Measurements from ENCODE around the gene ID2. TPM values are rescaled to one million over a fixed set of nuclear protein-coding genes. Genes with fewer than 3 reads are reported as not detected.

The ID2 gene
- total RNA-seq, 1 experiment from 2014 or later, result 112 TPM

DNA sequence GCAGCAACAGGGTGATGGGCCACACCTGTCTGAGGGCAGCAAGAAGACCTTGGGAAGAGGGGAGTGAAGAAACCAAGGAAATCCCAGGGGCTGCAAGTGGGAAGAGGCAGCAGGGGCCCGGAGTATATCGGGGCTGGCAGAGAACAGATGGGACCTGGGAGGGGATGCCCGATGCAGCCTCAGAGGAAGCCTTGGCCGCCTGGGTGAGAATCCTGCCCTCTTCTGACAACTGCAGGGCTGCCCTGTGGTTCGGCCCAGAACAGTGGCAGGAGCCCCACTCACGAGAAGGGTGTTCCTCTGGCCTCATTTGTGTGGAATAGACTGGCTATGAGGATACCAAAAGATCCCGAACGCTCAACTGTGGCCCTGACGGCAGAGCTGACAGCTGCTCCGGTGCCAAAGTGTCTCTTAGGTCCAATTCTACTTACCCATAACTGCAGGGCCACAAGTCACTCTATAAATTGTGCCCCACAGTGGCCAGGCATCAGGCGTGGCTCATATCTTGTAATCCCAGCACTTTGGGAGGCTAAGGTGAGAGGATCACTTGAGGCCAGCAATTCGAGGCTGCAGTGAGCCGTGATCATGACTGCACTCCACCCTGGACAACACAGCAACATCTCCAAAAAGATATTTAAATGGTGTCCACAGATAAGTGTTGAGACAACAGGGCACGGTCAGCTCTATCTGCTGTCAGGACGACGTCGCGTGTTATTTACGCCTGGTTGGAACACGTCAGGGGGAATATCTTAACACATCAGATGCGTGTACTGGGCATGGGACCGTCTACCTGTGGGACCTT is 23.6 kb upstream of the ID2 start:
- no peaks in the 10 kb centered on the region for H3K9me3 ChIP-seq (ENCODE audit: control insufficient read depth in 1 of 2, insufficient read depth in 1 of 2, low read depth in 1 of 2, low read length in 2 of 2)
- no peaks in the 10 kb centered on the region for H3K27me3 ChIP-seq (ENCODE audit: insufficient read depth, low read length)
- no peak overlapping the region for H3K27ac ChIP-seq (ENCODE audit: low read depth, low read length)
- H2AFZ ChIP-seq (ENCODE audit: low read depth, low read length, poor library complexity, severe bottlenecking), result no peak overlapping the region
- no peak overlapping the region for H3K4me2 ChIP-seq (ENCODE audit: low read length)
- no TSS peak for BruUV-seq (replicated peaks)
- H3K9ac ChIP-seq (ENCODE audit: low read length), result no peak overlapping the region
- POLR2A ChIA-PET, result interaction anchor here (0.5 kb wide), 1 partner anchor 26 kb away, joined by 3 read pairs; no protein-coding TSS in a partner anchor
- TF ChIP-seq EZH2phosphoT487 (IDR thresholded peaks at IDR 0.05; ENCODE audit: borderline replicate concordance) (no peak), RAD21 (IDR thresholded peaks at IDR 0.05; ENCODE audit: low read depth) (no peak), ZFX (IDR thresholded peaks at IDR 0.05) (no peak), EGR1 (IDR thresholded peaks at IDR 0.05; ENCODE audit: low read depth) (no peak), ZNF274 (IDR thresholded peaks at IDR 0.05; ENCODE audit: low read depth, low read length) (no peak), JUND (IDR thresholded peaks at IDR 0.05) (no peak), ELF1 (IDR thresholded peaks at IDR 0.05; ENCODE audit: borderline replicate concordance, low read depth) (no peak), FOSL1 (IDR thresholded peaks at IDR 0.05; ENCODE audit: low read depth) (no peak), SRF (IDR thresholded peaks at IDR 0.05; ENCODE audit: low read depth) (no peak), CBX3 (IDR thresholded peaks at IDR 0.05; ENCODE audit: low read depth) (no peak)
- TF ChIP-seq, protein P1, sequence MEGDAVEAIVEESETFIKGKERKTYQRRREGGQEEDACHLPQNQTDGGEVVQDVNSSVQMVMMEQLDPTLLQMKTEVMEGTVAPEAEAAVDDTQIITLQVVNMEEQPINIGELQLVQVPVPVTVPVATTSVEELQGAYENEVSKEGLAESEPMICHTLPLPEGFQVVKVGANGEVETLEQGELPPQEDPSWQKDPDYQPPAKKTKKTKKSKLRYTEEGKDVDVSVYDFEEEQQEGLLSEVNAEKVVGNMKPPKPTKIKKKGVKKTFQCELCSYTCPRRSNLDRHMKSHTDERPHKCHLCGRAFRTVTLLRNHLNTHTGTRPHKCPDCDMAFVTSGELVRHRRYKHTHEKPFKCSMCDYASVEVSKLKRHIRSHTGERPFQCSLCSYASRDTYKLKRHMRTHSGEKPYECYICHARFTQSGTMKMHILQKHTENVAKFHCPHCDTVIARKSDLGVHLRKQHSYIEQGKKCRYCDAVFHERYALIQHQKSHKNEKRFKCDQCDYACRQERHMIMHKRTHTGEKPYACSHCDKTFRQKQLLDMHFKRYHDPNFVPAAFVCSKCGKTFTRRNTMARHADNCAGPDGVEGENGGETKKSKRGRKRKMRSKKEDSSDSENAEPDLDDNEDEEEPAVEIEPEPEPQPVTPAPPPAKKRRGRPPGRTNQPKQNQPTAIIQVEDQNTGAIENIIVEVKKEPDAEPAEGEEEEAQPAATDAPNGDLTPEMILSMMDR (IDR thresholded peaks at IDR 0.05 in 2 of 3, conservative IDR thresholded peaks at IDR 0.05 in 1 of 3; ENCODE audit: borderline replicate concordance in 1 of 3, insufficient read depth in 1 of 3, low read depth in 2 of 3, low read length in 2 of 3), result no peak
- TF ChIP-seq, protein P2, sequence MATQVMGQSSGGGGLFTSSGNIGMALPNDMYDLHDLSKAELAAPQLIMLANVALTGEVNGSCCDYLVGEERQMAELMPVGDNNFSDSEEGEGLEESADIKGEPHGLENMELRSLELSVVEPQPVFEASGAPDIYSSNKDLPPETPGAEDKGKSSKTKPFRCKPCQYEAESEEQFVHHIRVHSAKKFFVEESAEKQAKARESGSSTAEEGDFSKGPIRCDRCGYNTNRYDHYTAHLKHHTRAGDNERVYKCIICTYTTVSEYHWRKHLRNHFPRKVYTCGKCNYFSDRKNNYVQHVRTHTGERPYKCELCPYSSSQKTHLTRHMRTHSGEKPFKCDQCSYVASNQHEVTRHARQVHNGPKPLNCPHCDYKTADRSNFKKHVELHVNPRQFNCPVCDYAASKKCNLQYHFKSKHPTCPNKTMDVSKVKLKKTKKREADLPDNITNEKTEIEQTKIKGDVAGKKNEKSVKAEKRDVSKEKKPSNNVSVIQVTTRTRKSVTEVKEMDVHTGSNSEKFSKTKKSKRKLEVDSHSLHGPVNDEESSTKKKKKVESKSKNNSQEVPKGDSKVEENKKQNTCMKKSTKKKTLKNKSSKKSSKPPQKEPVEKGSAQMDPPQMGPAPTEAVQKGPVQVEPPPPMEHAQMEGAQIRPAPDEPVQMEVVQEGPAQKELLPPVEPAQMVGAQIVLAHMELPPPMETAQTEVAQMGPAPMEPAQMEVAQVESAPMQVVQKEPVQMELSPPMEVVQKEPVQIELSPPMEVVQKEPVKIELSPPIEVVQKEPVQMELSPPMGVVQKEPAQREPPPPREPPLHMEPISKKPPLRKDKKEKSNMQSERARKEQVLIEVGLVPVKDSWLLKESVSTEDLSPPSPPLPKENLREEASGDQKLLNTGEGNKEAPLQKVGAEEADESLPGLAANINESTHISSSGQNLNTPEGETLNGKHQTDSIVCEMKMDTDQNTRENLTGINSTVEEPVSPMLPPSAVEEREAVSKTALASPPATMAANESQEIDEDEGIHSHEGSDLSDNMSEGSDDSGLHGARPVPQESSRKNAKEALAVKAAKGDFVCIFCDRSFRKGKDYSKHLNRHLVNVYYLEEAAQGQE (IDR thresholded peaks at IDR 0.05; ENCODE audit: low read depth), result no peak
- TF ChIP-seq, protein P3, sequence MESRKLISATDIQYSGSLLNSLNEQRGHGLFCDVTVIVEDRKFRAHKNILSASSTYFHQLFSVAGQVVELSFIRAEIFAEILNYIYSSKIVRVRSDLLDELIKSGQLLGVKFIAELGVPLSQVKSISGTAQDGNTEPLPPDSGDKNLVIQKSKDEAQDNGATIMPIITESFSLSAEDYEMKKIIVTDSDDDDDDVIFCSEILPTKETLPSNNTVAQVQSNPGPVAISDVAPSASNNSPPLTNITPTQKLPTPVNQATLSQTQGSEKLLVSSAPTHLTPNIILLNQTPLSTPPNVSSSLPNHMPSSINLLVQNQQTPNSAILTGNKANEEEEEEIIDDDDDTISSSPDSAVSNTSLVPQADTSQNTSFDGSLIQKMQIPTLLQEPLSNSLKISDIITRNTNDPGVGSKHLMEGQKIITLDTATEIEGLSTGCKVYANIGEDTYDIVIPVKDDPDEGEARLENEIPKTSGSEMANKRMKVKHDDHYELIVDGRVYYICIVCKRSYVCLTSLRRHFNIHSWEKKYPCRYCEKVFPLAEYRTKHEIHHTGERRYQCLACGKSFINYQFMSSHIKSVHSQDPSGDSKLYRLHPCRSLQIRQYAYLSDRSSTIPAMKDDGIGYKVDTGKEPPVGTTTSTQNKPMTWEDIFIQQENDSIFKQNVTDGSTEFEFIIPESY (IDR thresholded peaks at IDR 0.05; ENCODE audit: extremely low read depth, insufficient replicate concordance, low read length), result no peak
- TF ChIP-seq, protein P4, sequence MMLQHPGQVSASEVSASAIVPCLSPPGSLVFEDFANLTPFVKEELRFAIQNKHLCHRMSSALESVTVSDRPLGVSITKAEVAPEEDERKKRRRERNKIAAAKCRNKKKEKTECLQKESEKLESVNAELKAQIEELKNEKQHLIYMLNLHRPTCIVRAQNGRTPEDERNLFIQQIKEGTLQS (IDR thresholded peaks at IDR 0.05), result no peak
- CTCF ChIA-PET, result no interaction called here
- peaks cover 12 to 21% of the 10 kb centered on the region in 2 experiments for H3K4me1 ChIP-seq (ENCODE audit: control insufficient read depth in 1 of 2, insufficient read depth in 2 of 2, low read length in 2 of 2)
- no peak overlapping the region for H3K4me3 ChIP-seq (replicated peaks in 1 of 2; ENCODE audit: low read depth in 1 of 2, low read length in 2 of 2)
- no peak for DNase-seq (ENCODE audit: low read depth, low spot score)
- no peak for ATAC-seq
- no peaks in the 10 kb centered on the region for H3K9me2 ChIP-seq (ENCODE audit: insufficient read depth)
- RAD21 ChIA-PET (ENCODE audit: low non-redundant PET in 1 of 2, low total read pairs in 2 of 2, uncharacterized antibody in 2 of 2, unreplicated experiment in 2 of 2), result no interaction called here
- intact Hi-C loops (cut with micrococcal nuclease), result no loop called here
- no peaks in the 10 kb centered on the region for H3K36me3 ChIP-seq (ENCODE audit: control insufficient read depth in 1 of 2, insufficient read depth in 2 of 2, low read length in 2 of 2)
- H4K20me1 ChIP-seq (ENCODE audit: insufficient read depth), result no peaks in the 10 kb centered on the region
- H3K79me2 ChIP-seq (ENCODE audit: insufficient read depth, low read length), result no peaks in the 10 kb centered on the region
